Cerebellar nuclear complex (tissue), 1 donor: ENCODE data around the gene DDR1.
"Not testable (repeated sequence)": the region's sequence is repeated elsewhere in the genome, so short reads cannot be mapped to it uniquely, and the experiment has no call there.

Experiments
- DNase-seq, 2 experiments: peaks; one replicate each; lab custom pipeline; 2025; lab: John Stamatoyannopoulos, UW

DDR1 gene

DNA sequence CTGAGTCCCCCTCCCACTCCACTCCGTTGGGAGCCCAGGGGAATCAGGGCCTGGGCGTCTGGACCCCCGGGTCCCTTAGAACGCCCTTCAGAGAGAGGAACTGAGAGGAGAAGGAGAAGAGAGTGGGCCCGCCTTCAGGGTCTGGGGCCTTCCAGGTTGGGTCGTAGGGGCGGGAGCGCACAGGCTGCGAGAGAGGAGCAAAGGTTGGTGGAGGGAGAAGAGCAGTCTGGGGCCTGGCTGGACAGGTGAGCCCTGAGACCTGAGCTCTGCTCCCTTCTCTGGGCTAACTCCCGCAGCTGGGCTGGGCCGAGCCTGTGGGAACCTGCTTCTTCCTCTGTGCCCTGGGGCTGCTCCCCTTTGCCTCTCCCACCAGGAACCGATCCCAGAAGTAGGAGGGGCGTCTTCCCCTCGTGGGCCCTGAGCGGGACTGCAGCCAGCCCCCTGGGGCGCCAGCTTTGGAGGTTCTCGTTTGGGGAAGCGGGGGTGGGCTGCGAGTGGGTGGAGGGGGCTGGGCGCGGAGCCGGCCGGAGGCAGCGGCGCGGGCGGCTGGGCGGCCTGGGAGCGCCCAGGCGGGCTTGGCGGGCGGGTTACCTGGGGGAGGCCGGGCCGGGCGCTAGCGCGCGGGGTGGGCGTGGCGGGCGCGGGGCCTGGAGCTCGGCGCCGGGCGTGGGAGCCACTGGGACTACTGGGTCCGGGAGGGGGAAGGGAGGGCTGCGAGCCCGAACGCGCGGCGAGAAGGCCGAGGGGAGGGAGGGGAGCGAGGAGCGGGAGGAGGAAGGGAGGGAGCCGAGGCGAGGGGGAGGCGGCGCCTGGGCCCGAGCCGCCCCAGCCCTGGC lies at the start of gene DDR1:
Gene DDR1, plus strand, starts transcription at position 835 of the 836 bp plus-strand sequence. CDS start 4,211 bp downstream, outside the sequence.
- no peak for DNase-seq

DNA sequence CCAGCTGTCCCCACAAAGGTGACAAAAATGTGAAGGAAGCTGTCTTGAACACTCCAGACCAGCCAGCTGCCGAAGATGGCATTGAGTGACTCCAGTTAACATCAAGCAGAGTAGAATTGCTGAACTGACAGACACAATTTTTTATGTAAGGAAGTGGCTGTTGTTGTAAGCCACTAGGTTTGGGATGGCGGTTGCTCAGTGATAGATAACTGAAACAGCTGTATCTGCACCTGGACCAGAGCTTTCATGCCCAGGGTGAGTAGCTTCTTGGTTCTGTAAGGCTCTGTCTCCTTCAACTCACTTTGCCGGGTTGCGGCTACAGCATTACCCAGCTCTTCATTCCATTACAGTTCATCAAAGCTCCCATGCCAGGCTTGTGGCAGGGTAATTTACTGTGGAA lies 49.7 kb upstream of the DDR1 start:
- DNase-seq, result no peak

DNA sequence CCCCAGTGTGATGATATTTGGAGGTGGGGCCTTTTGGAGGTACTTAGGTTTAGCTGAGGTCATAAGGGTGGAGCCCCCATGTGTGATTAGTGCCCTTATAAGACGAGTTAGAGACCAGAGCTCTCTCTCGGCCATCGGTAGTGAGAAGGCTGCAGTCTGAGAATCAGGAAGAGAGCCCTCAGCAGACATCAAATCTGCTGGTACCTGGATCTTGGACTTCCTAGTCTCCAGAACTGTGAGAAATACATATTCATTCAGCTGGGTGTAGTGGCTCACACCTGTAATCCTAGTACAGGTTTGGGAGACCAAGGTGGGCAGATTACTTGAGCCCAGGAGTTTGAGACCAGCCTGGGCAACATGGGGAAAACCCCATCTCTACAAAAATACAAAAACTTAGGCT lies 48.7 kb upstream of the DDR1 start:
- DNase-seq, result no peak

DNA sequence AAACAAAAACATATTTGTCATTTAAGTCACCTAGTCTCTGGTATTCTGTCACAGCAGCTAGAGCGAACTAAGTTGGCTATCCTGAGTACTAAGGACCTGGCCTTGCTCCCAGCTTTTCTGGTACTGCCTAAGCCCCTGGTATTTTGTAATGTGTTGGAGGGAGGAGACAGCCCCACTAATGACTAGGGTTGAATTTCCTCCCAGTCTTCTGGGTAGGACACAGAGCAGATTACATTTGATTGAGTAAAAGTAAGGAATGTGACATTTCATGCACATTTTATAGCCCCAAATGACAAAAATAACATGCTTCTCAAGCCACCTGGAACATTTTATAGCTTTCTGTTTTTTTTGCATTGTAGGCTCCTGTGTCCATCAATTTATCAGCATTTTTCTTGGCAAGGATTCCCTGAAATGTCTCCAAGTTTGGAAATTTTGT lies 47.9 kb upstream of the DDR1 start:
- DNase-seq, result no peak

DNA sequence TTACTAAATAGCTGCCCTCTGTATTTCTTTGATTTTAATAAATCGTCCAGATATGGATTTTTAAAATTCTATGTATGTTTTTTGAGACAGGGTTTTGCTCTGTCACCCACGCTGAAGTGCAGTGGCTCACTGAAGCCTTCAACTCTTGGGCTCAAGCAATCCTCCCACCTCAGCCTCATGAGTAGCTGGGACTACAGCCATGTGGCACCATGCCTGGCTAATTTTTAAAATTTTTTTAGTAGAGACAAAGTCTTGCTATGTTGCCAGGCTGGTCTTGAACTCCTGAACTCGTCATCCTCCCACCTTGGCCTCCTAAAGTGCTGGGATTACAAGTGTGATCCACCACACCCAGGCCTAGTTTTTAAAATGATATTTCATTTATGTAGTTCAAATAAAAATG lies 47.4 kb upstream of the DDR1 start:
- DNase-seq, result no peak

DNA sequence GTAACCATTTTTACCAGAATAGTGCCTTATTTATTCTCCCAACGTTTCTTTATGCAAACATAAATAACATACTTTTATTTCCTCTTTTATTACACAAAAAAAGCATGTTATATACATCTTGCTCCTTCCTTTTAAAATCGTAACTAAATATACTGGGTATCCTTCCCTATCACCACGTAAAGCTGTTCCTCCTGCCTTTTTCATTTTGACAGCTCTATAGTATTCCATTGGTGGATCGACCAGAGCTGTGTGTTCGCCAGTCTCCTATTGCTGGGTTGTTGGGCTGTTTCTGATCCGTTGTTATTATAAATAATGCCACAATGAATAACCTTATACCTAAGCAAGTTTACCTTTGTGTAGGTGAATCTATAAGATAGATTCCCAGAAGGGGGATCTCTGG lies 46.9 kb upstream of the DDR1 start:
- no peak for DNase-seq

DNA sequence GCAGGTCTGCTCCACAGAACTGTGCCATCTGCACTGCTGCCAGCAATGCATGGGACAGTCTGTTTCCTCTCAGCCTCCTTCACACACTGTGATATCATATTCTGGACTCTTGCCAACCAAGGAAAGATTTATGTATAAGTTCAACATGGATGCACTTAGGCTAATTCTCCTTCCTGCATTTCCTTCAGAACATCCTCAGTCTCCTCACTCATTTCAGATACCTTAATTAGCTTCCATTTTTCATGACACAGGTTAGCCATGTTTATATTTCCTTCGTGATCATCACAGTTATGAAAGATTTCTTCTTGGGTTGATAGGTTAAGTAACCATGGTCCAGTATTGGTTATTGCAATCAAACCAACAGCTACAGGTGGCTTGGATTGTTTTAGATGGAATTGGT lies 46.4 kb upstream of the DDR1 start:
- DNase-seq, result no peak

DNA sequence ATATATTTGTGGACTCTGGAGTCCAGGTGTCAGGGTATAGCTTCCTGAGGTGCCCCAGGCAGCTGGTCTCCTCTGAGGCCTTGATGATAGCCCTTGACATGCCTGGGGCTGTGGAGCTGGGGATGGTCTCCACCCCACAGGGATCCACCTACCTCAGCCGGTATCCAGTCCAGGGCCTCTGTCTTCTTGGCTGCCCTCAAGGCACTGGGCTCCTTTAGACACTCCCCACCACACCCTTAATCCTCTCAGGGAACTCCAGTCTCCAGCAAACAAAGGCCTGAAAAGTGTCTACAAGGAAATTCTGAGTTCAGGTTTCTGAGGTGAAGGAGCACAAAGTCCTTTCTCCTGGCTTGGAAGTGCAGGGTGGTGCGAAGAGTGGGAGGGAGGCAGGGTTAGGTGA lies 44.6 kb upstream of the DDR1 start:
- no peak for DNase-seq

DNA sequence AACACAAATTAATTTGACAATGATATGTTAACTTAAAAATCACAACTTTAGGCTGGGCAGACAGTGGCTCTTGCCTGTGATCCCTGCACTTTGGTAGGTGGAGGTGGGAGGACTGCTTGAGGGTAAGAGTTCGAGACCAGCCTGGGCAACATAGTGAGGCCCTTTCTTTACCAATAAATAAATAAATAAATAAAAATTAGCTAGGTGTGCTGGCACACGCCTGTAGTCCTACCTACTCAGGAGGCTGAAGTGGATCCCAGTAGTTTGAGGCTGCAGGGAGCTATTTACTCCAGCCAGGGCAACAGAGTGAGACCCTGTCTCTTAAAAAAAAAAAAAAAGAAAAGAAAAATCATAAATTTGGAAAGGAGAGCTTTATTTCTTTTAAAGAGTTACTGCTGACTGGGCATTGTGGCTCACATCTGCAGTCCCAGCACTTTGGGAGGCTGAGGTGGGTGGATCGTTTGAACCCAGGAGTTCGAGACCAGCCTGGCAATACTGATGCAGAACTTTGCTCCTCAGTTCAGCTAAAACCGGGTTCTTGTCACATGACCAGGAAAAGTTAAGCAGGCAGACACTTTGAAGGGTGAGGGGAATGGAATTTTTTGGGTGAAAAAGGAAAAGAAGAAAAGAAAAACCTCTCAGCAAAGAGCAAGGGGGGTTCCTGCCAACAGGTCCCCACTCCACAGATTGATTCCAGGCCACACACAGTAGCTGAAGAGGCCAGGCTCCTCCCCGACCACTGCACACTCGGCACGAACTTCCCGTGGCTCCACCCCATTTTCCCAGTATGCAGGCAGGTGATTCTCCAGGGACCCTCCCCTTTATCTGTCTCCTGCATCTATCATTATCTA lies 44.0 kb upstream of the DDR1 start:
- DNase-seq, result no peak

DNA sequence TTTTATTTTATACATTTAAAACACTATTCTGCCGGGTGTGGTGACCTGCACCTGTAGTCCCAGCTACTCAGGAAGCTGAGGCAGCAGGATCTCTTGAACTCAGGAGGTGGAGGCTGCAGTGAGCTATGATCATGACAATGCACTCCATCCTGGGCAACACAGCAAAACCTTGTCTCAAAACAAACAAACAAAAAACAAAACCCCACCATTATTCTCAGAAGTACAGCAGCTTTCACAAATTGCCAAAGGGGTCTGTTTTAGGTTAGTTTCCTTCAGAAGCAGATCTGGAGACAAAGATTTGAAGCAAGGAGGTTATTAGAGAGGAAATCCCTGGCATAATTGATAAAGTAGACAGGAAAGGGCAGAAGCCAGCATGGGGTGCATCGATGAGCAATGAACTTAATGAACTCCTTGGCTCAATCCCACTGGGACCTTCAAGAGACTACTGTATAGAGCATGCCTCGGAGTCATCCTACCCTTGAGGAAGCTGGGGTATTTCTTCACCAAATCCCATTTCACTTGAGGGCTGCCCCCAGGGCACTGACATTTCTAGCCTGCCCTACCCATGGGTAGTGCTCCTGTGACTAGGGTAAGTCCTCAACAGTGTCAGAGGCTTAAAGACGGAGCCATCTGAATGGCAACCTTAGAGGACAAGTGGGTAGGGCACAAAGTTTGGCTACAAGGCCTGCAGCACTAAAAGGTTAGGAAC lies 43.2 kb upstream of the DDR1 start:
- no peak for DNase-seq

DNA sequence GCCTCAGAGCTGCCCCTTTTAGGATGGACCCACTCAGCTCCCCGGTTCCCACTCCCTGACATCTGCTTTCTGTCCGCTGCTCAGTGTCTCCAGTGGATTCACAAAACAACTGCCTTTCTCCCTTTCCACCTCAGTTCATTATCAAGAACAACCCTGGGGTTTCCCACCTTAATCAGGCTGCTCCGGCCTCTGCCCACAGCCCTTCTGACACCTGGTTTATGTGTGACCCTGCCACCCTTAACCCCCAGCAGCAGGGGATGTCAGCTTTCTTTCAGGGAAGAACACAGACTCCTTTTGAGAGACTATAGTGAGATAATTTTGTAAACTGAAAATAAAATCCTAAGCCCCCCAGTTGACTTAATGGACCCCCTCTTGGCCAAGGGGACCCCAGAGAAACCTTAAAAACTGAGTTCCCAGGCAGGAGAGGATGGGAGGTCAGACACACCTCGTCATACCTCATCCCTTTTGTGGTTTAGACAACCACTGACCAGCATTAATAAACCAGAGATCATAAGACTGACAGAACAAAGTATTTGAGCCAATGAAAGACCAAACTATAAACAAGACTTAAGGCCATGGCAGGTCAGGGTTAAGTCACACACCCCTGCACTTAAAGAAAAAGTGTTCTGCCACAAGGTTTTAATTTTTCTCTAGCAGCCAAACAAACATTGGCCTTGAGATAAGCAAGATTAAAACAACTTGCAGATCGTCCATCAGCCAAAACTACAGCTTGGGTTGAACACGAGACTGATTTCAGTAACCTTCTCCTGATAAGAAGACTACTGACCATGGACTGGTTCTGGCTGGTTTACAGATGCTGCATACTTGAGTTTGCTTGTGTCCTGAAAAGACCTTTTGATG lies 42.4 kb upstream of the DDR1 start:
- DNase-seq, result no peak

DNA sequence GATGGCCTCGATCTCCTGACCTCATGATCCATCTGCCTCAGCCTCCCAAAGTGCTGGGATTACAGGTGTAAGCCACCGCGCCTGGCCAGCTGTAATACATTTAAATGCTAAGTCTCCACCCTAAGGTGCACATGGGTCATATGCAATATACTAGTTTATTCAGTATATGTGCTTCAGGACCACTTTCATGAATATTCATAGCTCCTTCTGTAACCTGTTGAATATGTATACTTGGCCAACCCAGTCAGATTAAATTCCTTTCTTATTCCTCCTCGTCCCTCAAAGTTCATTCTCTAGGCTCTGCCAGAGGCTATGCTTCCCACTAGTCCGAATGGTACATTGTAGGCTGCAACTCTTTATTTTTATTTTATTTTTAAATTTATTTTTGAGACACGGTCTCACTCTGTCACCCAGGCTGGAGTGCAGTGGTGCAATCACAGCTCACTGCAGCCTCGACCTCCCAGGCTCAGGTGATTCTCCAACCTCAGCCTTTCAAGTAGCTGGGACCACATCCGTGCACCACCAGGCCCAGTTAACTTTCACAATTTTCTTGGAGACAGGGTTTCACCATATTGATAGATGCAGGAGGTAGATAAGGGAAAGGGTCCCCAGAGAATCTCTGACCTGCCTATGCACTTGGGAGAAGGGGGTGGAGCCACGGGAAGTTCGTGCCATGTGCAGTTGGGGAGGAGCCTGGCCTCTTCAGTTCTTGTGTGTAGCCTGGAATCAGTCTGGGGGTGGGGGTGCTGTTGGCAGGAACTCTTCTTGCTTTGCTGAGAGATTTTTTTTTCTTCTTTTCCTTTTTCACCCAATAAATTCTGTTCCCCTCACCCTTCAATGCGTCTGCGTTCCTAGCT lies 41.3 kb upstream of the DDR1 start:
- no peak for DNase-seq

DNA sequence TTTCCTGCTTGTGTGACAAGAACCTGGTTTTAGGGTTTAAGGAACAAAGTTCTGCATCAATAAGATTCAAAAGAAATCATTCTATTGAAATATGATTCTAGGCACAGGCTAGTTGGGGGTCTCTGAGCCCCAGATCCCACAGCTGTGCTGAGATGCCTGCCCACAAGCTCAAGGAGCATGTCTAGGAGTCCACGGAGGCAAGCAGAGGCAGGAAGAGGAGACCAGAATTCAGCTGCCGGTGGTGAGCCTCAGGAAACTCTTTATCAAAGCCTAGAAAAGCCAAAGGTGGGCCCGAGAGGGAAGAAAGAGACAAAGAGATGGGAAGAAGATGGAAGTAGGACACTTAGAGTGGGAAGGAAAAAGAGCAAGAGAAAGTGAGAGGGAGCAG lies 40.7 kb upstream of the DDR1 start:
- DNase-seq, result no peak

DNA sequence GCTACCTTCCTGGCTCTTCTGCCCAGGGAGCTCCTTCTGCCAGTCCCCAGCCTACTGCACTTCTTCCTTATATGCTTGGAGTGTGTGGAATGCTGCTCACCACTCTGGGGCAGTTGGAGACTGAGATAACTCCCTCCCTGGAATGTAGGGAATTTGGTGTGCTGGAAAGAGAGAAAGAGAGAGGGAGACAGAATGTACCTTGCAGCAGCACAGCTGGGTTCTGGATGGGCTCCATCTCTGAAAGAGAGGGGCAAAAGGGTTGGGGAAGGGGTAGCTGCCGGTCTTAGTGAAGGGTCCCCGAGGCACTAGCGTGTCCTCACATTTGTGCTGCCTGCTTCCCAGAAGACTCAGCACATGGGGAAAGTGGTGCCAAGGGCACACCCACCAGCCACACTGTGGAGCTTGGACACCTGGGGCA lies 40.2 kb upstream of the DDR1 start:
- no peak for DNase-seq

DNA sequence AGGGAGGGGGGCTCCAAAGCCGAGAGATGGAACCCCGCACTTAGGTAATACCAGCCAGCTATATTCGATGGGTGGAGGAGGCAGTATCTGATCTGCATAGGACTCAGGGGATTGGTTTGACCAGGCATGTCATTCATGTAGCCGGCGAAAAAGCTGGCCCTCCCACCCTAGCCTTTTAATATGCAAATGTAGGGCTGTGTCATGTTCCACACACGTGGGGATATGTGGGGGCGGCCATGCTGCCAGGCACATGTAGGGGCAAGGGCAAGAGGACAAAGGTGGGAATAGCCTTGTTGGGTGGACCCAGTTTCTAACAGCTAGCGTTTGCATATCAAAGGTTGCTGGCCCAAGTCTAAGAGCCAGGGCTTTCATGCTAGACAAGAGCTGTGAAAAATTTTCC lies 39.1 kb upstream of the DDR1 start:
- DNase-seq, result no peak

DNA sequence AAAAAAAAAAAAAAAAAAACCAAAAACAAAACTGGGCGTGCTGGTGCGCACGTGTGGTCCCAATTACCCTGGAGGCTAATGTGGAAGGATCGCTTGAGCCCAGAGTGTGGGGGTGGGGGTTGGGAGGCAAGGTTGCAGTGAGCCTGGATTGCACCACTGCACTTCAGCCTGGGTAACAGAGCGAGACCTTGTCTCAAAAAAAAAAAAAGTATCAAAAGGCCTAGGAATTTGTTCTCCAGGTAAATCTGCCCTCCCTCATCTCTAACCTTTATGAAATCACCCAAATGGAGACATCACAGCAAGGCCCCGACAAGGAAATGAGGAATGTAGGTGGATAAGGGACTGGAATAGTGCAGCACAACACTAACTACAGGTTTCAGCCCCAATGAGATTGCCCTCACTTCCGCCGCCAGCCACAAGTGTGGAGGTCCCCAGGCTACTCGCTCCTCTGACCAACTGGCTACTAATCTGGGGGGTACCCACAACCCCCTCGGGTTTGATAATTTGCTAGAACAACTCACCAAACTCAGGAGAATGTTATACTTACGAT lies 36.8 kb upstream of the DDR1 start:
- DNase-seq, result no peak

DNA sequence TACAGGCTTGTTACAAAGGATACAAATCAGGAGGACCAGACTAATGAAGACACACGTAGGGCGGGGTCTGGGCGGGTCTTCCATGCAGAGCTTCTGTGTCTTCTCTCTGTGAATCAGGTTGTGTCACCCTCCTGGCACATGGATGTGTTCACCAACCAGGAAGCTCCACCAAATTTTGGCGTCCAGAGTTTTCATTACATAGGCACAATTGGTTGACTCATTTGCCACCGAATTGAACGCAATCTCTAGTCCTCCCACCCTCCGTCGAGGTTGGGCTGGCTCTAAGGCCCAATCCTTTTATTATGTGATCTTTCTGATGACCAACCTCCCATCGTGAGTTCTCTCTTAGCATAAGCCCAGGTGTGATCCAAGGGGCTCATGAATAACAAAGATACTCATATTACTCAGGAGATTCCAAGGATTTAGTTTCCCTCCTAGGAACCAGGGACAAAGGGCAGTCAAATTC lies 36.3 kb upstream of the DDR1 start:
- DNase-seq, result no peak

DNA sequence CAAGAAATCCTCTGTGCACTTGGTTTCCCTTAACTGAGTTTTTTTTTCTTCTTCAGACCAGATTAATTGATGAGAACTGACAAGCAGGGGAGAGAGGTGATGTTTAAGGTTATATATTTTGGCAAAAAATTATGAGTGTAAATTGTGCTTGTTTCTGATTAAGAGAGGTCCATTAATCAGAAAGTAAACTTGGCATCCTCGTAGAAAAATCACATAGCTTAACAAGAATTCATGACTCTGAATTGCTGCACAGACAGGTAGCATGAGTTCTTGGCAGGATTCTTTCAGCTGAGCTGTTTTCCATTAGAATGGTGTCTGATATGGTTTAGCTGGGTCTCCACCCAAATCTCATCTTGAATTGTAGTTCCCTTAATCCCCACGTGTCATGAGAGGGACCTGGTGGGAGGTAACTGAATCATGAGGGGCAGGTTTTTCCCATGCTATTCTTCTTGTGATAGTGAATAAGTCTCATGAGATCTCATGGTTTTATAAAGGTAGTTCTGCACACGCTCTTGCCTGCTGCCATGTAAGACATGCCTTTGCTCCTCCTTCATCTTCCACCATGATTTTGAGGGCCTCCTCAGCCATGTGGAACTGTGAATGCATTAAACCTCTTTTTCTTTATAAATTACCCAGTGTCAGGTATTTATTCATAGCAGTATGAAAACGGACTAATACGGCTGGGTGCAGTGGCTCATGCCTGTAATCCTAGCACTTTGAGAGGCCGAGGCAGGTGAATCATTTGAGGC lies 34.2 kb upstream of the DDR1 start:
- DNase-seq, result no peak

DNA sequence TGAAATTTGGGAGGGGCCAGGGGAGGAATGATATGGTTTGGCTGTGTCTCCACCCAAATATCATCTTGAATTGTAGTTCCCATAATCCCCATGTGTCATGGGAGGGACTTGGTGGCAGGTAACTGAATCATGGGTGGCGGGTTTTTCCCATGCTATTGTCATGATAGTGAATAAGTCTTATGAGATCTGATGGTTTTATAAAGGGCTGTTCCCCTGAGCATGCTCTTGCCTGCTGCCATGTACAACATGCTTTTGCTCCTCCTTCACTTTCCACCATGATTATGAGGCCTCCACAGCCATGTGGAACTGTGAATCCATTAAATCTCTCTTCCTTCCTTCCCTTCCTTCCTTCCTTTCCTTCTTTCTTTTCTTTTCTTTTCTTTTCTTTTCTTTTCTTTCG lies 31.9 kb upstream of the DDR1 start:
- DNase-seq, result not testable (repeated sequence)
